Neural progenitor cell (in vitro differentiated cells): Measurements from ENCODE around the gene TBRG4.

Experiments used
- CTCF ChIP-seq: fragments of 200-600 bp; sonication (generic); IDR thresholded peaks from 2 replicates; pipeline ENCODE4 v1.5.1; 2017; ENCODE audit warnings: antibody characterized with exemption, mild to moderate bottlenecking
- EZH2 ChIP-seq: fragments of 200-600 bp; sonication (generic); IDR thresholded peaks from 2 replicates; pipeline ENCODE4 v1.6.1; 2017; ENCODE audit warnings: antibody characterized with exemption, mild to moderate bottlenecking, moderate library complexity
- EZH2phosphoT487 ChIP-seq: fragments of 200-600 bp; sonication (generic); IDR thresholded peaks from 2 replicates; pipeline ENCODE4 v1.6.1; 2017; ENCODE audit warnings: antibody characterized with exemption

- TF ChIP-seq CTCF (no peak), EZH2 (no peak), EZH2phosphoT487 (no peak)
Observed at GRCh38 chr7:45060295-45060694, 51.2 kb downstream of the TBRG4 start.
